ENCODE measurements around the gene OCRL.
A peak's percentile ranks its signal among the peaks of the same experiment; 100 is the strongest.

DNA sequence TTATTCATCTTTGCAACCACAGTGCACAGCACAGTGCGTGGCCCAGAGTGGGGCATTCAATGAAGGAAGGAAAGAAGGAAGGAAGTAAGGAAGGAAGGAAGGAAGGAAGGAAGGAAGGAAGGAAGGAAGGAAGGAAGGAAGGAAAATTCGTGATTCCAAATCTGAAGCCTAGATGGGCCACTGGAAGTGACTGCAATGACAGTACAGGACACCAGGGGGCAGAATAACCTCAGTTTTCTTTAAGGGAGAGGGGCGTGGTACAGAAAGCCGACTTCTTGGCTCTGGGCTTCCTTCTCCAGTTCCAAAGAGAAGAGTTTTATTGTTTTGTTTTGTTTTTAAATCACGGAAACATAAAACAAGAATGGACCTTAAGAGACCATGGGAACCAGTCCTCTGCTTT, 66.9 kb downstream of the OCRL start:
- TF ChIP-seq, protein P1, sequence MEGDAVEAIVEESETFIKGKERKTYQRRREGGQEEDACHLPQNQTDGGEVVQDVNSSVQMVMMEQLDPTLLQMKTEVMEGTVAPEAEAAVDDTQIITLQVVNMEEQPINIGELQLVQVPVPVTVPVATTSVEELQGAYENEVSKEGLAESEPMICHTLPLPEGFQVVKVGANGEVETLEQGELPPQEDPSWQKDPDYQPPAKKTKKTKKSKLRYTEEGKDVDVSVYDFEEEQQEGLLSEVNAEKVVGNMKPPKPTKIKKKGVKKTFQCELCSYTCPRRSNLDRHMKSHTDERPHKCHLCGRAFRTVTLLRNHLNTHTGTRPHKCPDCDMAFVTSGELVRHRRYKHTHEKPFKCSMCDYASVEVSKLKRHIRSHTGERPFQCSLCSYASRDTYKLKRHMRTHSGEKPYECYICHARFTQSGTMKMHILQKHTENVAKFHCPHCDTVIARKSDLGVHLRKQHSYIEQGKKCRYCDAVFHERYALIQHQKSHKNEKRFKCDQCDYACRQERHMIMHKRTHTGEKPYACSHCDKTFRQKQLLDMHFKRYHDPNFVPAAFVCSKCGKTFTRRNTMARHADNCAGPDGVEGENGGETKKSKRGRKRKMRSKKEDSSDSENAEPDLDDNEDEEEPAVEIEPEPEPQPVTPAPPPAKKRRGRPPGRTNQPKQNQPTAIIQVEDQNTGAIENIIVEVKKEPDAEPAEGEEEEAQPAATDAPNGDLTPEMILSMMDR (IDR thresholded peaks at IDR 0.05; ENCODE audit: insufficient read depth, low read length), result peak; percentile 16
- TF ChIP-seq POLR2AphosphoS5 (IDR thresholded peaks at IDR 0.05; ENCODE audit: low read depth) (no peak), GABPA (IDR thresholded peaks at IDR 0.05; ENCODE audit: low read depth) (no peak)

Measured in HL-60 (cell line).